C4-2B (cell line): ENCODE measurements around the gene TUBB1.

Source experiments
- CTCF ChIP-seq: fragments of 450-650 bp; conservative IDR thresholded peaks from 2 replicates; pipeline ENCODE4 v1.5.1; 2017; ENCODE audit warnings: mild to moderate bottlenecking
- ZFX ChIP-seq: fragments of 450-650 bp; IDR thresholded peaks from 2 replicates; pipeline ENCODE4 v1.6.1; 2017

- TF ChIP-seq CTCF, result no peak
- TF ChIP-seq ZFX, result no peak
Measured at GRCh38 chr20:58975353-58975752, 43.9 kb upstream of the TUBB1 start.
